Activated CD8-positive, alpha-beta T cell treated with anti-CD3 and anti-CD28 coated beads for 36 hours (primary cell): ENCODE measurements around the gene PMEPA1. TPM values are rescaled to one million over a fixed set of nuclear protein-coding genes. Genes with fewer than 3 reads are reported as not detected.

Experiments
- ATAC-seq: fragments of 200-7000 bp; cut with Tn5 transposase; one replicate; pipeline ENCODE4 v1.10.0; 2021; ENCODE audit warnings: mild to moderate bottlenecking, moderate library complexity
- CTCF ChIA-PET: fragments of 350-600 bp; sonication (Branson Sonifier 250); formaldehyde crosslinking; loops from one replicate; lab custom pipeline; 2021; ENCODE audit warnings: antibody characterized with exemption; lab: Charles Lee
- POLR2A ChIA-PET: fragments of 350-600 bp; sonication (Branson Sonifier 250); formaldehyde crosslinking; loops from one replicate; lab custom pipeline; 2021; ENCODE audit warnings: antibody characterized with exemption; lab: Charles Lee
- DNase-seq: peaks from one replicate; pipeline ENCODE4 v3.0.0-alpha.2; 2020
- H3K27ac Mint-ChIP-seq: one replicate; pipeline ENCODE4 v1.8.0; 2021; ENCODE audit warnings: mild to moderate bottlenecking, mixed read lengths
- H3K27me3 Mint-ChIP-seq: one replicate; pipeline ENCODE4 v1.8.0; 2021; ENCODE audit warnings: mixed read lengths
- H3K36me3 Mint-ChIP-seq: one replicate; pipeline ENCODE4 v1.8.0; 2021; ENCODE audit warnings: low read depth, mixed read lengths
- H3K4me1 Mint-ChIP-seq: one replicate; pipeline ENCODE4 v1.8.0; 2021; ENCODE audit warnings: low read depth, mixed read lengths
- H3K4me3 Mint-ChIP-seq: one replicate; pipeline ENCODE4 v1.8.0; 2021; ENCODE audit warnings: mild to moderate bottlenecking, moderate library complexity, mixed read lengths
- H3K9me3 Mint-ChIP-seq: one replicate; pipeline ENCODE4 v1.8.0; 2021; ENCODE audit warnings: mixed read lengths
- intact Hi-C: fragments of 100-400 bp; cut with micrococcal nuclease; formaldehyde crosslinking; loops from one replicate; pipeline ENCODE4 v1.10.0; 2022
- total RNA-seq, 2 experiments: library from RNA; stranded (reverse); gene quantifications; one replicate each; pipeline ENCODE4 v1.2.3, GENCODE V29; 2021
- TF ChIP-seq, protein P1 (sequence below): fragments of 200-600 bp; IDR thresholded peaks from one replicate; pipeline ENCODE4 v1.8.0; 2022; ENCODE audit warnings: antibody characterized with exemption, mild to moderate bottlenecking

Gene PMEPA1
- total RNA-seq, 2 experiments from 2014 or later = 1.7 to 2.0 TPM

- Mint-ChIP-seq H3K4me1 (peaks cover 3% of the 10 kb centered on the region), H3K36me3 (no peaks in the 10 kb centered on the region), H3K9me3 (no peaks in the 10 kb centered on the region), H3K27ac (no peak overlapping the region), H3K27me3 (no peaks in the 10 kb centered on the region), H3K4me3 (no peak overlapping the region)
- POLR2A ChIA-PET = no interaction called here
- ATAC-seq (no peak), DNase-seq (no peak)
- intact Hi-C loops = no loop called here
- CTCF ChIA-PET = no interaction called here
- TF ChIP-seq, protein P1, sequence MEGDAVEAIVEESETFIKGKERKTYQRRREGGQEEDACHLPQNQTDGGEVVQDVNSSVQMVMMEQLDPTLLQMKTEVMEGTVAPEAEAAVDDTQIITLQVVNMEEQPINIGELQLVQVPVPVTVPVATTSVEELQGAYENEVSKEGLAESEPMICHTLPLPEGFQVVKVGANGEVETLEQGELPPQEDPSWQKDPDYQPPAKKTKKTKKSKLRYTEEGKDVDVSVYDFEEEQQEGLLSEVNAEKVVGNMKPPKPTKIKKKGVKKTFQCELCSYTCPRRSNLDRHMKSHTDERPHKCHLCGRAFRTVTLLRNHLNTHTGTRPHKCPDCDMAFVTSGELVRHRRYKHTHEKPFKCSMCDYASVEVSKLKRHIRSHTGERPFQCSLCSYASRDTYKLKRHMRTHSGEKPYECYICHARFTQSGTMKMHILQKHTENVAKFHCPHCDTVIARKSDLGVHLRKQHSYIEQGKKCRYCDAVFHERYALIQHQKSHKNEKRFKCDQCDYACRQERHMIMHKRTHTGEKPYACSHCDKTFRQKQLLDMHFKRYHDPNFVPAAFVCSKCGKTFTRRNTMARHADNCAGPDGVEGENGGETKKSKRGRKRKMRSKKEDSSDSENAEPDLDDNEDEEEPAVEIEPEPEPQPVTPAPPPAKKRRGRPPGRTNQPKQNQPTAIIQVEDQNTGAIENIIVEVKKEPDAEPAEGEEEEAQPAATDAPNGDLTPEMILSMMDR = no peak
These were observed 21.0 kb downstream of the PMEPA1 start for GRCh38 chr20:57688864-57689263.

- DNase-seq = no peak
- ChIA-PET POLR2A (no interaction called here), CTCF (no interaction called here)
- H3K4me3 Mint-ChIP-seq = no peak overlapping the region
- peaks cover 3% of the 10 kb centered on the region for H3K4me1 Mint-ChIP-seq
- H3K27me3 Mint-ChIP-seq = no peaks in the 10 kb centered on the region
- no peaks in the 10 kb centered on the region for H3K36me3 Mint-ChIP-seq
- TF ChIP-seq, protein P1 = no peak
- no peak for ATAC-seq
- H3K27ac Mint-ChIP-seq = no peak overlapping the region
- intact Hi-C loops = no loop called here
- H3K9me3 Mint-ChIP-seq = no peaks in the 10 kb centered on the region
These were observed 21.5 kb downstream of the PMEPA1 start for GRCh38 chr20:57688295-57688694.

DNA sequence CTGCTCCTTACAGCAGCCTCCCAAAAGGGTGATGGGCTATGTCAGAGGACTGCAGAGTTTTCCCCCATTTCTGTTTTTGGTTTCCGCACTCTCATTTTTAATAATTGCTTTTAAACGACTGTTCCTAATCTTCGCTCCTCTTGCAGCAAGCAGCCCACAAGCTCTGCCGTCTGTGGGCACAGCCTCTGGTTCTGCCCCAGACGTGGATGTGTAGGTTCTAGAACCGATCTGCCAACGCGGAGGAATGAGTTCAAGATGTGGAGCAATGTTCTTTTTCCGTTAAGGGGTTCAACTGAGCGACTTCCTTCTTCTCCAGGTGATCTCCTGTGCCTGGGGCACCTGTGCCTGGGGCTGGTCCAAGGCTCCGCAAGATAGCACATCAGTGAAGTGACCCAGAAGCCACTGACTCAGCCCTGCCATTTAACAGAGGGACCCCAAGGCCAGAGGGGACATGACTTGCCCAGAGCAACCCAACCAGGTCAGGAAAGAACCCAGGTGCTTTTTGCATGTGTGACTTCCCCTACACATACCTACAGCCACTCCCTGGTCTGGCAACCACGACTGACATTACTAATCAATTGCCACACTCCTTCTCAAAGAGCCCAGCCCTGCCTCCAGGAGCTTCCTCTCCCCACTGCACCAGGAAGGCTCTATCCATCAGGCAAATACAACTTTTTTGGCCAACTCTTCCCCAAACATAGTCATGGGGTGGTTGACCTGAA lies 22.7 kb downstream of the PMEPA1 start:
- Mint-ChIP-seq H3K27ac (no peak overlapping the region), H3K36me3 (no peaks in the 10 kb centered on the region), H3K9me3 (no peaks in the 10 kb centered on the region), H3K4me1 (peaks cover 3% of the 10 kb centered on the region), H3K27me3 (no peaks in the 10 kb centered on the region), H3K4me3 (no peak overlapping the region)
- POLR2A ChIA-PET = interaction anchor here (0.6 kb wide), 1 partner anchor 53 kb away, joined by 4 read pairs; no protein-coding TSS in a partner anchor
- TF ChIP-seq, protein P1 = no peak
- CTCF ChIA-PET = no interaction called here
- peak; percentile 18 for DNase-seq
- intact Hi-C loops = no loop called here
- ATAC-seq = peak; percentile 20

DNA sequence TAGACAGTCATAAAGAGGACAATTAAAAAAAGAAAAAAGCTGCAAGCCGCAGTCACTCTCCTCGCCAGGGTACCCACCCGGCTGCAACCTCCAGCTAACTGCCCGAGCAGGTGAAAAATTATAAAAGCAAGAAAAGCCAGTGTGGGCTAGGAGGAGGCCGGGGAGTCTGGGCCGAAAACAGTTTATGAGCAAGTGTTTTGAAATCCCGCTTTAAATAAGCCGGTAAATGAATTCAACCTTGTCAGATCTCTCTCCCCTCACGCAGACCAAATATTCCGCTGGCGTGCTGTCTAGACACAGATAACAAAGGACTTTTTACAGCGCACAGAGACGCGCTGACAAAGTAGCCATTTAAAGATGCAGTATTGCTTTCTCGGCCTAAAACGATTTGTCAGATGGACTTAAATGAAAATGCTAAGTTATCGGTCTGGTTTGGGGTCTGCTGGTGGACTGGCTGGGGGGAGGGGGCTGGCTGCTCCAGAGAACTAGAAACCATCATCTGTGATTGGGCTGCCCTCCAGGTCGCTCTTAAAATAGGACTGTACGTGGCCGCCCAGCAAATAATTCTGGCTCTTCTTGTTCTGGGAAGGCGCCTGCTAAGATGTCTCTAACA lies 24.6 kb downstream of the PMEPA1 start:
- POLR2A ChIA-PET = no interaction called here
- H3K27me3 Mint-ChIP-seq = no peaks in the 10 kb centered on the region
- DNase-seq (no peak), ATAC-seq (no peak)
- intact Hi-C loops = no loop called here
- no peaks in the 10 kb centered on the region for H3K9me3 Mint-ChIP-seq
- CTCF ChIA-PET = no interaction called here
- no peaks in the 10 kb centered on the region for H3K36me3 Mint-ChIP-seq
- no peak overlapping the region for H3K4me3 Mint-ChIP-seq
- H3K27ac Mint-ChIP-seq = no peak overlapping the region
- TF ChIP-seq, protein P1 = no peak
- H3K4me1 Mint-ChIP-seq = peaks cover 18% of the 10 kb centered on the region

DNA sequence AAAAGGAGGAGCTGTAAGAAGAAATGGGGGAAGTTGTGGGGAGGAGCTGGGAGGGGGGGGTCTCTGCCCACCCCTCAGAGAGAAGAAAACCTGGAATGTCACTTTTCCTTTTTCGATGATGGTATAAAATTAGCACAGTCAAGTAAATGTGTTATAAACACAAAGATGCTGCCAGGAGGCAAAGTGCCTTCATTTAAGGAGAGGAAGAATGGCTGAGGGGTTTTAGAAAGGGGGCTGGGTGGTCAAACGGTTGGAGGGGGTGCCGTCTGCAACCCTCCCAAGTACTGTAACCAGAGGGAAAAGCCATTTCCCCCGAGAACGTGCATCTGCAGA lies 25.0 kb downstream of the PMEPA1 start:
- Mint-ChIP-seq H3K4me3 (no peak overlapping the region), H3K36me3 (no peaks in the 10 kb centered on the region), H3K27ac (no peak overlapping the region), H3K4me1 (peaks cover 23% of the 10 kb centered on the region), H3K27me3 (no peaks in the 10 kb centered on the region), H3K9me3 (no peaks in the 10 kb centered on the region)
- TF ChIP-seq, protein P1 = no peak
- ChIA-PET CTCF (no interaction called here), POLR2A (no interaction called here)
- ATAC-seq (no peak), DNase-seq (no peak)
- intact Hi-C loops = no loop called here
